Middle frontal gyrus (tissue), 1 donor: Measurements from ENCODE around the gene ZNF782.
"Not testable (repeated sequence)": the region's sequence is repeated elsewhere in the genome, so short reads cannot be mapped to it uniquely, and the experiment has no call there.

Experiments
- DNase-seq: peaks from one replicate; pipeline ENCODE4 v3.0.0-alpha.2; 2015; ENCODE audit warnings: low spot score; ENCODE audit errors: extremely low spot score

ZNF782 gene

GRCh38 chr9:96854651-96855273 lies 448 bp upstream of the ZNF782 start:
- DNase-seq = no peak

GRCh38 chr9:96852676-96853075 lies 1.6 kb downstream of the ZNF782 start:
- DNase-seq = no peak

GRCh38 chr9:96844040-96844439 lies 10.3 kb downstream of the ZNF782 start:
- DNase-seq = no peak

- DNase-seq = no peak
Observed at GRCh38 chr9:96818533-96818932, 35.8 kb downstream of the ZNF782 start.

- DNase-seq = no peak
Observed at GRCh38 chr9:96817973-96818372, 36.3 kb downstream of the ZNF782 start.

- DNase-seq = no peak
Observed at GRCh38 chr9:96813607-96814006, 40.7 kb downstream of the ZNF782 start.

GRCh38 chr9:96798959-96799358 lies 55.4 kb downstream of the ZNF782 start:
- not testable (repeated sequence) for DNase-seq

GRCh38 chr9:96784021-96784420 lies 70.3 kb downstream of the ZNF782 start:
- DNase-seq = no peak

- DNase-seq = no peak
Observed at GRCh38 chr9:96782235-96782634, 72.1 kb downstream of the ZNF782 start.

- DNase-seq = no peak
Observed at GRCh38 chr9:96781552-96781951, 72.8 kb downstream of the ZNF782 start.

- no peak for DNase-seq
Observed at GRCh38 chr9:96779089-96779488, 75.2 kb downstream of the ZNF782 start.

GRCh38 chr9:96777426-96777864 lies 76.9 kb downstream of the ZNF782 start:
- DNase-seq = no peak

GRCh38 chr9:96771124-96771523 lies 83.2 kb downstream of the ZNF782 start:
- DNase-seq = no peak

- DNase-seq = no peak
Observed at GRCh38 chr9:96769989-96770388, 84.3 kb downstream of the ZNF782 start.
